Endothelial cell of umbilical vein (primary cell): ENCODE measurements around the gene TMEM229B. TPM values are rescaled to one million over a fixed set of nuclear protein-coding genes. Genes with fewer than 3 reads are reported as not detected.

ENCODE experiments used
- BruUV-seq: library from RNA; stranded (reverse); fragments of 400-500 nt; replicated peaks from 2 replicates; lab custom pipeline; 2021; lab: Mats Ljungman, UMichigan
- CTCF ChIA-PET: fragments of 300-600, 350-600 bp; sonication (Branson Sonifier 250); formaldehyde crosslinking; loops from one replicate; lab custom pipeline; 2021; ENCODE audit warnings: antibody characterized with exemption, inconsistent platforms; lab: Charles Lee
- POLR2A ChIA-PET: fragments of 300-600, 350-600 bp; sonication (Branson Sonifier 250); formaldehyde crosslinking; loops from one replicate; lab custom pipeline; 2021; ENCODE audit warnings: antibody characterized with exemption, inconsistent platforms; lab: Charles Lee
- DNase-seq: peaks from one replicate; pipeline ENCODE4 v3.0.0-alpha.2; 2011; ENCODE audit warnings: low read depth, low spot score
- FAIRE-seq: peaks from 2 replicates; lab custom pipeline; 2011; peaks lifted over from hg19 to GRCh38; lab: Jason Lieb, UNC
- H2AFZ ChIP-seq: 2 replicates; pipeline ENCODE4 v1.6.0; 2012; ENCODE audit warnings: low read depth, low read length, control low read depth, inconsistent platforms
- H3K27ac ChIP-seq: 2 replicates; pipeline ENCODE4 v1.5.1; 2011; ENCODE audit warnings: low read depth, mild to moderate bottlenecking, control low read depth, low read length, moderate library complexity; ENCODE audit not compliant: insufficient read depth
- H3K27me3 ChIP-seq, 2 experiments: 2 replicates each; pipeline versions ENCODE4 v1.6.0 to v1.6.1; 2011; ENCODE audit warnings: low read length in 2 of 2, mixed read lengths in 1 of 2; ENCODE audit not compliant: control insufficient read depth in 2 of 2, insufficient read depth in 2 of 2
- H3K36me3 ChIP-seq, 2 experiments: 2 replicates in 1 of 2; 3 replicates in 1 of 2; pipeline ENCODE4 v1.5.1; 2011; ENCODE audit warnings: low read length in 2 of 2, mild to moderate bottlenecking in 1 of 2, moderate library complexity in 1 of 2; ENCODE audit not compliant: control insufficient read depth in 2 of 2, insufficient read depth in 2 of 2; ENCODE audit errors: extremely low read depth in 1 of 2
- H3K4me1 ChIP-seq: 3 replicates; pipeline ENCODE4 v1.5.1; 2011; ENCODE audit warnings: mild to moderate bottlenecking, low read length; ENCODE audit not compliant: control insufficient read depth, insufficient read depth; ENCODE audit errors: extremely low read depth
- H3K4me2 ChIP-seq: 2 replicates; pipeline ENCODE4 v1.6.1; 2011; ENCODE audit warnings: low read length, control low read depth, mixed read lengths; ENCODE audit not compliant: insufficient read depth
- H3K4me3 ChIP-seq, 3 experiments: fragments of 200-600 bp in 1 of 3; sonication (generic), shearing (Covaris generic) in 1 of 3; replicated peaks in 1 of 3; 2 replicates each; pipeline ENCODE4 v1.5.1; 2011 to 2016; ENCODE audit warnings: control low read depth in 3 of 3, low read length in 3 of 3, mild to moderate bottlenecking in 2 of 3, inconsistent platforms in 1 of 3, low read depth in 1 of 3, moderate library complexity in 1 of 3; ENCODE audit not compliant: insufficient read depth in 1 of 3
- H3K79me2 ChIP-seq: 2 replicates; pipeline ENCODE4 v1.6.0; 2012; ENCODE audit warnings: low read length, inconsistent platforms; ENCODE audit not compliant: control insufficient read depth, insufficient read depth
- H3K9ac ChIP-seq: replicated peaks from 2 replicates; pipeline ENCODE3; 2011; ENCODE audit warnings: low read length, control low read depth; ENCODE audit not compliant: insufficient read depth; ENCODE audit errors: extremely low read depth
- H3K9me1 ChIP-seq: replicated peaks from 3 replicates; pipeline ENCODE4 v1.6.0; 2011; ENCODE audit warnings: mild to moderate bottlenecking, low read length; ENCODE audit not compliant: control insufficient read depth, insufficient read depth; ENCODE audit errors: extremely low read depth
- H3K9me3 ChIP-seq: replicated peaks from 2 replicates; pipeline ENCODE4 v1.5.1; 2012; ENCODE audit warnings: low read length, inconsistent platforms; ENCODE audit not compliant: control insufficient read depth, insufficient read depth
- H4K20me1 ChIP-seq: replicated peaks from 2 replicates; pipeline ENCODE3; 2011; ENCODE audit warnings: mild to moderate bottlenecking, low read length; ENCODE audit not compliant: control insufficient read depth, insufficient read depth; ENCODE audit errors: extremely low read depth
- CTCF ChIP-seq, 2 donors: IDR thresholded peaks; 1 replicate in 1 of 2; 2 replicates in 1 of 2; pipeline ENCODE4 v1.5.1; 2011; ENCODE audit warnings: low read length in 2 of 2, mild to moderate bottlenecking in 2 of 2, moderate library complexity in 2 of 2, control low read depth in 1 of 2, inconsistent platforms in 1 of 2, low read depth in 1 of 2; ENCODE audit not compliant: insufficient read depth in 1 of 2; ENCODE audit errors: extremely low read depth in 1 of 2
- EZH2 ChIP-seq: IDR thresholded peaks from 2 replicates; pipeline ENCODE4 v1.6.1; 2012; ENCODE audit warnings: borderline replicate concordance, low read depth, mild to moderate bottlenecking, moderate library complexity, low read length, inconsistent platforms; ENCODE audit not compliant: severe bottlenecking
- FOS ChIP-seq: IDR thresholded peaks from 2 replicates; pipeline ENCODE4 v1.6.1; 2011; ENCODE audit warnings: mild to moderate bottlenecking, low read length, moderate library complexity, borderline replicate concordance; ENCODE audit not compliant: insufficient read depth
- GATA2 ChIP-seq: IDR thresholded peaks from 2 replicates; pipeline ENCODE4 v1.7.0; 2011; ENCODE audit warnings: low read depth, mild to moderate bottlenecking, moderate library complexity, mixed read lengths, low read length; ENCODE audit not compliant: insufficient read length, insufficient read depth
- JUN ChIP-seq: IDR thresholded peaks from 2 replicates; pipeline ENCODE4 v1.6.1; 2011; ENCODE audit warnings: borderline replicate concordance, low read depth; ENCODE audit not compliant: insufficient read length, insufficient read depth
- MAX ChIP-seq: IDR thresholded peaks from 2 replicates; pipeline ENCODE4 v1.6.1; 2011; ENCODE audit not compliant: insufficient read depth, insufficient read length
- MYC ChIP-seq: IDR thresholded peaks from one replicate; pipeline ENCODE4 v1.6.1; 2011; ENCODE audit warnings: mild to moderate bottlenecking, low read depth, low read length
- POLR2A ChIP-seq: IDR thresholded peaks from 2 replicates; pipeline ENCODE4 v1.6.1; 2012; ENCODE audit warnings: low read depth, mild to moderate bottlenecking, control low read depth, low read length
- POLR2AphosphoS5 ChIP-seq: IDR thresholded peaks from 2 replicates; pipeline ENCODE4 v1.6.1; 2012; ENCODE audit warnings: low read depth, mild to moderate bottlenecking, control low read depth, low read length, moderate library complexity; ENCODE audit not compliant: insufficient read depth
- dilution Hi-C: fragments of 300-500 bp; cut with MboI; formaldehyde crosslinking; loops from one replicate; pipeline ENCODE4 v1.15.0; 2019; ENCODE audit warnings: low sequenced_read_pairs; ENCODE audit not compliant: extremely low pct_ligation_motif_present
- intact Hi-C: fragments of 100-400 bp; cut with micrococcal nuclease; formaldehyde crosslinking; loops from one replicate; pipeline ENCODE4 v1.10.0; 2022
- polyA plus RNA-seq, 4 experiments: library from polyadenylated mRNA; depleted of rRNA in 3 of 4; stranded (reverse) in 3 of 4; unstranded in 1 of 4; fragments of >200 nt; gene quantifications; 2 replicates each; pipeline versions ENCODE4 v1.2.1 to v1.2.3, GENCODE V29; 2011 to 2012; ENCODE audit warnings: missing spikeins in 1 of 4
- total RNA-seq: library from RNA; stranded (reverse); gene quantifications from 2 replicates; pipeline ENCODE4 v1.2.3, GENCODE V29; 2021

The TMEM229B gene
- total and polyA plus RNA-seq, 2 donors (not counting 3 experiments of a cell fraction or from before 2014, with no cell fraction given) = 0.03 TPM; not detected in 1

GRCh38 chr14:67428501-67429031 lies 60.0 kb downstream of the TMEM229B start:
- Histone ChIP-seq H3K4me2 (no peak overlapping the region), H3K4me1 (peaks cover 2% of the 10 kb centered on the region), H3K27me3 (peaks cover 6 to 9% of the 10 kb centered on the region in 2 experiments), H3K79me2 (no peaks in the 10 kb centered on the region), H2AFZ (no peak overlapping the region), H3K36me3 (no peaks in the 10 kb centered on the region), H3K9me3 (no peaks in the 10 kb centered on the region), H3K9me1 (no peaks in the 10 kb centered on the region), H4K20me1 (no peaks in the 10 kb centered on the region), H3K4me3 (no peak overlapping the region), H3K9ac (no peak overlapping the region), H3K27ac (no peak overlapping the region)
- intact Hi-C loops (loop anchor here (10.0 kb wide), 1 partner anchor 86 kb away; no protein-coding TSS in a partner anchor), dilution Hi-C loops (no loop called here)
- ChIA-PET POLR2A (no interaction called here), CTCF (interaction anchor here (0.9 to 9.1 kb wide), 18 partner anchors 9 to 274 kb away, joined by 3 to 298 read pairs (median 12); partner anchors contain the start of genes PLEK2 and RDH12)
- TF ChIP-seq MYC (no peak), POLR2A (no peak), EZH2 (no peak), POLR2AphosphoS5 (no peak), JUN (no peak), FOS (no peak), MAX (no peak), GATA2 (no peak), CTCF (IDR thresholded peaks at IDR 0.05; ENCODE audit: extremely low read depth in 1 of 2, insufficient read depth in 1 of 2, low read depth in 1 of 2, low read length in 2 of 2) (no peak)
- no peak for DNase-seq
- no TSS peak for BruUV-seq
- no peak for FAIRE-seq
